Bronchus fibroblast of lung (primary cell): Measurements from ENCODE around the gene IBTK. TPM values are rescaled to one million over a fixed set of nuclear protein-coding genes. Genes with fewer than 3 reads are reported as not detected.

ENCODE experiments used
- total RNA-seq: library from RNA; depleted of rRNA; stranded (reverse); fragments of >200 nt; gene quantifications from 2 replicates; pipeline ENCODE4 v1.2.3, GENCODE V29; 2015

IBTK gene
- total RNA-seq, result 19.5 and 28.4 TPM in 2 replicates

GRCh38 chr6:82247505-82248272 is at the start of gene IBTK:
Gene IBTK (minus strand): TSS chr6:82247744. CDS start chr6:82240486, 7,258 bp downstream.

Other genes starting within 250 kb of the IBTK start
- gene TPBG, start 116.1 kb upstream of the IBTK start, total RNA-seq, result 68.7 and 78.2 TPM in 2 replicates